C1 segment of cervical spinal cord (tissue), 14 donors: ENCODE measurements around the gene APOLD1.
A peak's percentile ranks its signal among the peaks of the same experiment; 100 is the strongest.
"Not testable (repeated sequence)": the region's sequence is repeated elsewhere in the genome, so short reads cannot be mapped to it uniquely, and the experiment has no call there.

Experiments
- DNase-seq, 14 donors: peaks; one replicate each; lab custom pipeline; 2025; lab: John Stamatoyannopoulos, UW

The APOLD1 gene

GRCh38 chr12:12786351-12786705 is 869 bp downstream of the APOLD1 start:
- DNase-seq = peak in 1 of 14 donors; percentile 78

DNA sequence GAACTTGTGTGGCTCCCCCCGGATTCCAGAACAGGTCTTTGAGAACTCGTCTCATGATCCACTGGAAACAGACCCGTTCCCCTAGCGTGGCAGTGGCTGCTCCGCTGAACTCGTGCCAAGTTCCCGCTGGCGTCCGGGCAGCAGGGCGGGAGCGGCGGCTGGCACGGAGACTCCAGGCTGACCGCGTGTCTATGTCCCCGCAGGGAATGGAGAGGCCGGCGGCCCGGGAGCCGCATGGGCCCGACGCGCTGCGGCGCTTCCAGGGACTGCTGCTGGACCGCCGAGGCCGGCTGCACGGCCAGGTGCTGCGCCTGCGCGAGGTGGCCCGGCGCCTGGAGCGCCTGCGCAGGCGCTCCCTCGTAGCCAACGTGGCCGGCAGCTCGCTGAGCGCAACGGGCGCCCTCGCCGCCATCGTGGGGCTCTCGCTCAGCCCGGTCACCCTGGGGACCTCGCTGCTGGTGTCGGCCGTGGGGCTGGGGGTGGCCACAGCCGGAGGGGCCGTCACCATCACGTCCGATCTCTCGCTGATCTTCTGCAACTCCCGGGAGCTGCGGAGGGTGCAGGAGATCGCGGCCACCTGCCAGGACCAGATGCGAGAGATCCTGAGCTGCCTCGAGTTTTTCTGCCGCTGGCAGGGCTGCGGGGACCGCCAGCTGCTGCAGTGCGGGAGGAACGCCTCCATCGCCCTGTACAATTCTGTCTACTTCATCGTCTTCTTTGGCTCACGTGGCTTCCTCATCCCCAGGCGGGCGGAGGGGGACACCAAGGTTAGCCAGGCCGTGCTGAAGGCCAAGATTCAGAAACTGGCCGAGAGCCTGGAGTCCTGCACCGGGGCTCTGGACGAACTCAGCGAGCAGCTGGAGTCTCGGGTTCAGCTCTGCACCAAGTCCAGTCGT is 1.5 kb downstream of the APOLD1 start:
- DNase-seq = peak in 13 of 14 donors; percentile 34 to 90 (median 78)

DNA sequence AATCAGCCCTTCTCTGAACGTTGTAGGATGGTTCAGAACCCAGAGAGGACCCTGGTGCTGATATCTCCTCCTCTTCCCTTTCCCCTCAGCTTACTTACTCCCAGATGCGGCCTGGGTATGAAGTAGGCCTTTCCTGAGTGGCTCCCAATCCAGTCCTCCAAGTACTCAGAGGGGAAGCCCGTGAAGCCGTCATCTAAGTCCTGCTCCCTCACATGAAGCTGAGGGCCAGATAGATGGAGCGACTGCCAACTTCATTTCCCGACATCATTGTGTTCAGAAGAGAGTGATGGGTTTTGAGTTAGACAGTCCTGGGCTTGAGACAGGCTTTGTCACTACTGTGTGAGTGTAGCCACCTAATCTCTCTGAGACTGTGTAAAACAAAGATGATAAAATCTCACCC is 2.7 kb downstream of the APOLD1 start:
- DNase-seq = no peak

DNA sequence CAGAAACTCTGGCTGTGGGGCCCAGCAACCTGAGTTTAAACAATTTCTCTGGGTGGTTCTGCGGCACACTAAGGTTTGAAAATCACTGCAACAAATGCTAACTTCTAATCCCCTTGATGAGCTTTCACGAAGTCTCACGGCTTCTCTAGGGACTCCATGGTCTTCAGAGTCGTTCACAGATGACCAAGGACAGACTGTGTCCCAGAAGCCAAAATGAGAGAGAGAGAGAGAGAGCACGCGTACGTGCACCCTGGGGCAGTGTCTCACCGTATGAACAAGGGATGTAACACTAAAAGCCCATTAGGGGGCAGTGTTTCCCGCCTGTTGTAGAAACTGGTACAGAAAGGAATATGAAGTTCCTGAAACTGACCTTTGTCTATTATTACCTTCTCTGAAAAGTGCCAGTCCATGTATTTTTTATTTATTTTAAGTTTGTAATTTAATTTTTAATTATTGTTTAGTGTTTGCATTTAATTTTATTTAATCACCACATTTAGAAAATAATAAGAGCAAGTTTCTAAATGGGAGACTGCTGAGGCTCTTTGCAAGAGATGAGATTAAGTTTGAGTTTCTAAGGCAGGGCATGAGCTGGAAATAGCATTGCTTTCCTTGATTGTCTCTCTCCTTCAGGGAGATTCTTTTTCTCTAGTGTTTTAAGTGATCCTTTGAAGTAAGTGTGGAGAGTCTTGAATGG is 3.4 kb downstream of the APOLD1 start:
- DNase-seq = peak in 10 of 14 donors; percentile 10 to 67 (median 30)

GRCh38 chr12:12790956-12791355 is 5.5 kb downstream of the APOLD1 start:
- no peak for DNase-seq

GRCh38 chr12:12791756-12792369 is 6.4 kb downstream of the APOLD1 start:
- DNase-seq = peak in 1 of 14 donors; percentile 67

DNA sequence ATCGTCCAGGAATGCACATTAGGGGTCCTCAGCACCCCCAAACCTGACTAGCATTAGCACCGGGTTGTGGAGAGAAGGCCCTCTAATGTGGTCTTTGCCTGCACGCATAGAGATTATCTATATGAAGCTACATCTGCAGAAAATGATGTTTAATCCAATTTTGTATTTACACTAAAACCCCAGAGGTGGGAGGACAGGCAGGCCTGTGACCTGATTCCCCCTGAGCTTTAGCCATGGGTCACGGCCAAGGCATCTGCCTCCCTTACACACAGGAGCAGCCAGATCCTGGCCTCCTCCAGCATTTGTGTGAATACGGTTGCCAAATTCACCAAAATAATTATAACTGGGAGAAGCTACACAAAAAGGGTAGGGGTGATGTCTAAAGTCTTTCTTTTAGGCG is 7.0 kb downstream of the APOLD1 start:
- DNase-seq = peak in 1 of 14 donors; percentile 41

- no peak for DNase-seq
Observed at GRCh38 chr12:12794686-12795085, 9.2 kb downstream of the APOLD1 start.

DNA sequence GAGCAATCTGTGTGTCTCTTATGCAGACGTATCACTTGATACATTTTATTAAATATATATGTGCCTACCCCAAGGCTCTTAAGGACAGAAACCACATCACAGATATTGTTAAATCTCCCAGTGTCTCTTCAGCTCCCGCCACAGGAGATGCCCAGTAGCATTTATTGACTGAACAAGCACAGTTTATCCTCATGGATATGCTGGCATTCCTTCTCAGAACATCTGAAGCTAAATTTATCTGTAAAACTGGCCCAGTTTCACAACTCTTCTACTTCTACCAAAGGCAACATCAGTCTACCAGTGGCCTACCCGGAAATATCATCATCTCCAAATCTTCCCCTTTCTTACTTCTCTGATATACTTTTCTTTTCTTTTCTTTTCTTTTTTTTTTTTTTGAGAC is 10.7 kb downstream of the APOLD1 start:
- DNase-seq = no peak

GRCh38 chr12:12796928-12797793 is 11.7 kb downstream of the APOLD1 start:
- no peak for DNase-seq

- no peak for DNase-seq
Observed at GRCh38 chr12:12797794-12798152, 12.3 kb downstream of the APOLD1 start.

GRCh38 chr12:12798480-12798879 is 13.0 kb downstream of the APOLD1 start:
- no peak for DNase-seq

DNA sequence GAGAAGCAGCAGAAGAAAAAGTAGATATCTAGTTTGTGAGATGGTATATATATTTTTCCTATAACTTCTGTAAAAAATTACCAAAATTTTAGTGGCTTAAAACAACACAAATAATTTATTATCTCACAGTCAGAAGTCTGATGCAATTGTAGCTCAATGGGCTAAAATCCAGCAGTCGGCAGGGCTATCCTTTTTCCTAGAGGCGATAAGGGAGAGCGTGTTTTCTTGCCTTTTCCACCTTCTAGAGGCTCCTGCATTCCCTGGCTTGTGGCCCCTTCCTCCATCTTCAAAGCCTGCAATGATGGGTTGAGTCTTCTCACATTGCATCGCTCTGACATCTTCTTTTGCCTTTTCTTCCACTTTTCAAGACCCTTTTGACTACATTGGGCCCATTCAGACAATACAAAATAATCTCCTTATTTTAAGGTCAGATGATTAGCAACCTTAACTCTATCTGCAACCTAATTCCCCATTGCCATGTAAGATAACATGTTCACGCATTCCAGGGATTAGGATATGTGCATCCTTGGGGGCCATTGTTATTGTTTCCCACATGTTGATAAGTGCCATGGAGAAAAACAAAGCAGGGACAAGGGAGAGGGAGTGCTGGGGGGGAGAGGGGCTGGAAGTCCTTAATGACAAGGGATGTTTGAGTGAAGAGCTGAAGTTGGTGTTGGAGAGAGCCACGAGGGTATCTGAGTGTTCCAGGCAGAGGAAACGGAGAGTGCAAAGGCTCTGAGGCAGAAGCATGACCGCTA is 13.9 kb downstream of the APOLD1 start:
- no peak for DNase-seq

- no peak for DNase-seq
Observed at GRCh38 chr12:12800406-12801180, 15.1 kb downstream of the APOLD1 start.

DNA sequence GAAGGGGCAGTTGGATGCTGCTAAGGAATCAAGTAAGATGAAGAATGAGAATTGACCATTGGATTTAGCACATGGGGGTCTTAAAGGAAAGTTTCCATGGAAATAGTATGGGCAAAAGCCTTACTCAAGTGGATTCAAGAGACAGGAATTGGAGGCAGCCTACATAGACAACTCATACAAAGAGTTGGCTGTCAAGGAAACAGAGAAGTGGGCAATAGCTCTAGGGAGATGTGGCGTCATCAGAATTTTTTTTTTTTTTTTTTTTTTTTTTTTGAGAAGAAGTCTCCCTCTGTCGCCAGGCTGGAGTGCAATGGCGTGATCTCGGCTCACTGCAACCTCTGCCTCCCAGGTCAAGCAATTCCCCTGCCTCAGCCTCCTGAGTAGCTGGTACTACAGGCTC is 16.2 kb downstream of the APOLD1 start:
- DNase-seq = not testable (repeated sequence)

DNA sequence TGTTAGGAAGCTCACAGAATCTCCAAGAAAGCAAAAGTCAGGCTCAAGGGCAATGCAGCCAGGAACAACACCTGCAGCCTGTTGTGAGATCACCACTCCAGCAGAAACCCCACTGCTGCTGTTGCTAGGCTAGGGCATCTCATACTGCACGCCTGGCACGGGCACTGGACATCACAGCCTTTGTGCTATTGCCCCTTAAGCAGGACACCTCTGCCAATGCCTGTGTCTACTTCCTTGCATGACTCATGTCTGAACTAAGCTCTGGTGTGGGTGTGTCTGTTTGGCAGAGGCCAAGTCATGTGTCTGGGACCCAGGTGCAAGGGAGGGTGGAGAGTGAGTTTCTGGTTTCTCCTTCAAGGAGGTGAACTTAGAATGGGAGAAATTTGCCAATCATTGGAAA is 17.7 kb downstream of the APOLD1 start:
- peak in 3 of 14 donors; percentile 5 to 29 (median 6) for DNase-seq

GRCh38 chr12:12804011-12804410 is 18.6 kb downstream of the APOLD1 start:
- no peak for DNase-seq

DNA sequence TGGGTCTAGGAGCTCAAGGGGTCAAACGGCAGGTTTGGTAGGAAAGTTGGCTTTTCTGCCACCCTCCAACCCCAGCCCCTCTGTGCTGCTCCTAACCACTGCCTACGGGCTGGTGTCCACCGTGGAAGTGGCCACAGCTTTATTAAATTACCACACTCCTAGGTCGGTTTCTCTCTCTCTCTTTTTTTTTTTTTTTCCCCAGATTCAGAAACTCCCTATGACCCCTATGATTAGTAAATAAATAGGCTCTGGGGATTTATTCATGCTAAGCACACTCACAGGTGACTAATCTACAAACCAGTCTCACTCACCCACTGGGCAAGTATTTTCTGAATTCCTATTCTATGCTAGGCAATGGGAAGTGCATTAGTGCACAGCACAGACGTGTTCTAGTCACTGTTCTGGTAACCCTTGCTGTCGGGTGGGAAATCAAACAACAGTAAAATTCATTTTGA is 19.0 kb downstream of the APOLD1 start:
- no peak for DNase-seq

DNA sequence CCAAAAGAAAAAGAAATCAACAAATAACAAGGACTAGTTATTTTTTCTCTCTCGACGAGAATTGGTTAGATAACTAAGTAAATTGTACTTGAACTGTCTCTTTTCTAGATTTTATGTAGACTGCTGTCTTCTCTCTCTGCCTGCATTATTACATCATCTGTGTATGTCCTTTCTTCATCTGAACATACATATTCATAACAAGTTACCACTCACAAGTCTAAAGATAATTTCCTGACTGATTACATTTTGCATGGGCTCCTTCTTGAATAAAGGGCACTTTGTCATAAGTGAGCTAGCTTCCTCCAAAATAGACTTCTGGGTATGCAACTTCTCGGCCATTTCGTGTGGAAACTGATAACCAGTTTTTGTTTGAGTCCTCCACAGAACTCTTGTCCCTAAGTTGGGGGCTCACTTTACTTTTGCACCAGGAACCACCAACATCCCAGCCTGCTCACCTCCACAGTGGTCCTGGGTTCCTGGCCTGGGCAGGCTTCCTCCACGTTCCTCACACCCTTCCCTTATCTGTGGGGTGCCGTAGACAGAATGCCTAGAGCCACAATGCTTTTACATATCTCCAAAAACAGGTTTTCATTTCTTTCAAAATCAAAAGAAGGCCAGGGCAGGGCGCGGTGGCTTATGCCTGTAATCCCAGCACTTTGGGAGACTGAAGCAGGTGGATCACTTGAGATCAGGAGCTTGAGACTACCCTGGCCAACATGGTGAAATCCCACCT is 21.5 kb downstream of the APOLD1 start:
- DNase-seq = no peak
